Heart left ventricle (tissue), 16 donors: ENCODE results near the gene FAAP100. TPM values are rescaled to one million over a fixed set of nuclear protein-coding genes. Genes with fewer than 3 reads are reported as not detected.
A peak's percentile ranks its signal among the peaks of the same experiment; 100 is the strongest.

Source experiments
- ATAC-seq, 4 donors: fragments of 200-7000 bp; cut with Tn5 transposase; one replicate each; pipeline ENCODE4 v1.9.1; 2020 to 2022; ENCODE audit warnings: moderate library complexity in 4 of 4, mild to moderate bottlenecking in 3 of 4, moderate number of reproducible peaks in 1 of 4
- DNase-seq, 5 donors: peaks; one replicate each; pipeline ENCODE4 v3.0.0-alpha.2; 2020
- H3K27ac ChIP-seq, 12 donors: fragments of 200-600 bp; sonication (generic) in 4 of 12; one replicate each; pipeline versions ENCODE4 v1.5.0 to v1.8.0; 2016 to 2022; ENCODE audit warnings: mild to moderate bottlenecking in 2 of 12
- H3K27me3 ChIP-seq, 9 donors: fragments of 200-600 bp; sonication (generic) in 2 of 9; one replicate each; pipeline versions ENCODE4 v1.5.1 to v1.8.0; 2016 to 2022; ENCODE audit warnings: mild to moderate bottlenecking in 3 of 9
- H3K36me3 ChIP-seq, 9 donors: fragments of 200-600 bp; sonication (generic) in 2 of 9; one replicate each; pipeline versions ENCODE4 v1.5.0 to v1.8.0; 2018 to 2022; ENCODE audit warnings: mild to moderate bottlenecking in 2 of 9
- H3K4me1 ChIP-seq, 12 donors: fragments of 200-600 bp; sonication (generic) in 4 of 12; one replicate each; pipeline versions ENCODE4 v1.5.0 to v1.8.0; 2016 to 2022; ENCODE audit warnings: mild to moderate bottlenecking in 3 of 12
- H3K4me3 ChIP-seq, 12 donors: fragments of 200-600 bp; sonication (generic) in 4 of 12; one replicate each; pipeline versions ENCODE4 v1.5.0 to v1.8.0; 2017 to 2022; ENCODE audit warnings: mild to moderate bottlenecking in 9 of 12, moderate library complexity in 4 of 12
- H3K9me3 ChIP-seq, 12 donors: fragments of 200-600 bp; sonication (generic) in 4 of 12; one replicate each; pipeline versions ENCODE4 v1.5.0 to v1.8.0; 2016 to 2022; ENCODE audit warnings: mild to moderate bottlenecking in 1 of 12
- CTCF ChIP-seq, 12 donors: fragments of 200-600 bp; sonication (generic) in 4 of 12; IDR thresholded peaks; one replicate each; pipeline versions ENCODE4 v1.5.0 to v1.8.0; 2018 to 2022; ENCODE audit warnings: antibody characterized with exemption in 12 of 12, mild to moderate bottlenecking in 5 of 12
- POLR2A ChIP-seq, 2 donors: fragments of 450-650 bp; IDR thresholded peaks; one replicate each; pipeline ENCODE4 v1.6.1; 2017; ENCODE audit warnings: antibody characterized with exemption in 2 of 2, mild to moderate bottlenecking in 2 of 2, moderate library complexity in 2 of 2
- WGBS, 4 donors: extraction: QIAGEN DNeasy Blood & Tissue Kit in 2 of 4; methylation state at CpG; one replicate each; pipeline versions ENCODE4 v1.1.5 to v1.1.7; 2013 to 2018; 5-methylcytosine and 5-hydroxymethylcytosine counted together
- intact Hi-C, 10 donors: fragments of 100-400 bp; cut with DNase I; formaldehyde crosslinking; loops; one replicate each; pipeline versions ENCODE4 v1.11.1 to v1.14.2; 2022
- polyA plus RNA-seq, 2 donors: library from polyadenylated mRNA; stranded (reverse); fragments of 200-250 nt; gene quantifications; one replicate each; pipeline ENCODE4 v1.2.3, GENCODE V29; 2013
- total RNA-seq, 9 donors: library from RNA; depleted of rRNA in 2 of 9; stranded (reverse); fragments of >200 nt in 2 of 9; fragmentation: NEBNext Ultra II Directional in 3 of 9; extraction: Animal tissue kit (Norgen Biotek cat#: 25700) in 3 of 9; gene quantifications; one replicate each; pipeline versions ENCODE4 v1.1.0 to v1.2.4, GENCODE V29; 2016 to 2023
- donor health status: ischemic (EF 13 %, LVEDD 7.1; RV severe dilation, severe dysfunction).
- donor health status: healthy with polysubstance abuse.
- donor health status: DM: no; HTN: yes; CAD: no.
- donor health status: DM: no; HTN: no; CAD: no.
- donor health status: ischemic (EF 25% LVEDD 6.9; RV normal size, moderate dysfunction).
- donor health status: ischemic (EF 25% LVEDD 5.7; RV mildly dilated, moderate dysfunction).
- donor health status: healthy.
- donor health status: DM: yes; HTN: yes; CAD: no.
- donor health status: ischemic (EF 35%, LVEDD 5.7; RV mildly dilated, moderate dysfunction).
- donor health status: nonischemic (EF 11% LVEDD 7.7; RV severe dilation, severe dysfunction).
- donor health status: DM: yes; HTN: yes; CAD: no.
- donor health status: PGD.
- donor health status: ischemic (EF 29% LVEDD 5.4; RV normal size, mild dysfunction).
- donor health status: nonischemic (EF 23%, LVEDD 6.1; RV moderate dilation, normal function).

FAAP100 gene
- total and polyA plus RNA-seq, 11 donors = 10.1 to 21.6 (median 16.6) TPM

- WGBS, 4 donors = 84 to 90% (median 87%) methylated on average over 6 of the region's 6 CpGs
- no peak overlapping the region for H3K27ac ChIP-seq
- DNase-seq = peak in 1 of 5 donors; percentile 59
- intact Hi-C loops = no loop called here
- H3K9me3 ChIP-seq = no peaks in the 10 kb centered on the region
- TF ChIP-seq POLR2A (IDR thresholded peaks at IDR 0.05) (no peak), CTCF (IDR thresholded peaks at IDR 0.05) (no peak)
- peaks cover 0 to 6% (median 0%) of the 10 kb centered on the region in 12 donors for H3K4me1 ChIP-seq
- no peak for ATAC-seq
- peaks cover 0 to 47% (median 11%) of the 10 kb centered on the region in 9 donors for H3K27me3 ChIP-seq
- no peak overlapping the region for H3K4me3 ChIP-seq
- no peaks in the 10 kb centered on the region for H3K36me3 ChIP-seq
Observed at GRCh38 chr17:81529437-81529803, 22.7 kb downstream of the FAAP100 start.

GRCh38 chr17:81528651-81529436 is 23.3 kb downstream of the FAAP100 start:
- ATAC-seq (no peak), DNase-seq (peak in 1 of 5 donors; percentile 59)
- WGBS, 4 donors = 85 to 91% (median 89%) methylated on average over 51 to 62 of the region's 62 CpGs
- H3K27me3 ChIP-seq = peaks cover 0 to 49% (median 11%) of the 10 kb centered on the region in 9 donors
- no peak overlapping the region for H3K27ac ChIP-seq
- peaks cover 0 to 7% (median 0%) of the 10 kb centered on the region in 12 donors for H3K4me1 ChIP-seq
- no peaks in the 10 kb centered on the region for H3K36me3 ChIP-seq
- H3K4me3 ChIP-seq = no peak overlapping the region
- intact Hi-C loops = no loop called here
- no peak for TF ChIP-seq POLR2A (IDR thresholded peaks at IDR 0.05)
- no peak for TF ChIP-seq CTCF (IDR thresholded peaks at IDR 0.05)
- no peaks in the 10 kb centered on the region for H3K9me3 ChIP-seq

GRCh38 chr17:81528384-81528650 is 23.8 kb downstream of the FAAP100 start:
- Histone ChIP-seq H3K4me3 (no peak overlapping the region), H3K27me3 (peaks cover 0 to 54% (median 13%) of the 10 kb centered on the region in 9 donors), H3K9me3 (no peaks in the 10 kb centered on the region), H3K36me3 (no peaks in the 10 kb centered on the region), H3K27ac (no peak overlapping the region), H3K4me1 (peaks cover 0 to 12% (median 0%) of the 10 kb centered on the region in 12 donors)
- 48 to 90% (median 63%) methylated on average over 2 to 20 of the region's 20 CpGs for WGBS, 4 donors
- ATAC-seq = no peak
- peak in 1 of 5 donors; percentile 51 for DNase-seq
- intact Hi-C loops = no loop called here
- TF ChIP-seq CTCF (IDR thresholded peaks at IDR 0.05) (no peak), POLR2A (IDR thresholded peaks at IDR 0.05) (no peak)

- DNase-seq (peak in 1 of 5 donors; percentile 58), ATAC-seq (peak in 2 of 4 donors; percentile 42 to 48)
- Histone ChIP-seq H3K4me1 (peaks cover 0 to 15% (median 0%) of the 10 kb centered on the region in 12 donors), H3K4me3 (peak within 1 kb of the TSS in 1 of 12 donors; percentile 14), H3K36me3 (no peaks in the 10 kb centered on the region), H3K27ac (no peak within 1 kb of the TSS), H3K27me3 (peaks cover 0 to 58% (median 13%) of the 10 kb centered on the region in 9 donors), H3K9me3 (no peaks in the 10 kb centered on the region)
- 41 to 61% (median 54%) methylated on average over 35 to 42 of the region's 42 CpGs for WGBS, 4 donors
- intact Hi-C loops = no loop called here
- TF ChIP-seq CTCF (IDR thresholded peaks at IDR 0.05) = peak in 1 of 12 donors; percentile 29
- no peak for TF ChIP-seq POLR2A (IDR thresholded peaks at IDR 0.05)
Observed at GRCh38 chr17:81527591-81528383, 24.4 kb downstream of the FAAP100 start, which contains the start of gene FSCN2. FSCN2 (plus strand) TSS chr17:81528377; CDS start chr17:81528532, 155 bp downstream.
